ENCODE measurements around the gene SIGLEC11.

Gene SIGLEC11

DNA sequence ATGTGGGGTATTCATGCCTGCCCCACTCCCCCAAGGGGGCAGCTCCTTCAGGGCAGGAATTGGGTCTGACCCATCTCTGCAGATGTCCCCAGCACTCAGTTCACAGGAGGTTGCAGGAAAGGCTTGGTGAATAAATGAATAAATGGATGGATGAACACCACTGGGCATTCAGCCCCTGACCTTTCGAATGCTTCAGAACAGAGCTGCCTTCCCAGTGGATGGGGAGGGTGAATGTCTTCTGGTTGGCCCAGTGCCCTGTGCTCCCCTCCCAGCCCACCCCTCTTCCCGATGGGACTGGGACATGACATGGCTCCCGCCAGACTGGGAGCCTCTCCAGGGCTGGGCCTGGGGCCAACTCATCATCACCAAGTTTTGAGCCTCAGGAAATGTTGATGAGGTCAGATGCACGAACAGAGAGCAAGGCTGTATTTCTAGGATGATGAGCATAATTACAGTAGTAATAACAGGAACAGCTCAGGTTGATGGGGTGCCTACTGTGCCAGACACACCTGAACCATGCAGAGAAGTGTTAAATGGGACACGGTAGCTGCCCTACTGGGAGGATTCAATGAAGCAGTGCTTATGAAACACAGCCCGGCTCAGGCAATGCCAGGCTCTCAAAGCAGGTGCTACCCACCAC, 38.5 kb upstream of the SIGLEC11 start:
- H3K27ac ChIP-seq (ENCODE audit: low read length): no peak overlapping the region
- H3K4me3 ChIP-seq (ENCODE audit: low read length): no peak overlapping the region
- no peak overlapping the region for H3K9ac ChIP-seq (ENCODE audit: low read depth, low read length)
- H3K9me3 ChIP-seq (ENCODE audit: insufficient read depth, low read depth, low read length): no peaks in the 10 kb centered on the region
- H3K4me1 ChIP-seq (ENCODE audit: insufficient read depth, low read length): no peaks in the 10 kb centered on the region
- H3K27me3 ChIP-seq (ENCODE audit: insufficient read depth, low read length): no peaks in the 10 kb centered on the region
- H3K36me3 ChIP-seq (ENCODE audit: insufficient read depth, low read depth, low read length): peaks cover 26% of the 10 kb centered on the region

DNA sequence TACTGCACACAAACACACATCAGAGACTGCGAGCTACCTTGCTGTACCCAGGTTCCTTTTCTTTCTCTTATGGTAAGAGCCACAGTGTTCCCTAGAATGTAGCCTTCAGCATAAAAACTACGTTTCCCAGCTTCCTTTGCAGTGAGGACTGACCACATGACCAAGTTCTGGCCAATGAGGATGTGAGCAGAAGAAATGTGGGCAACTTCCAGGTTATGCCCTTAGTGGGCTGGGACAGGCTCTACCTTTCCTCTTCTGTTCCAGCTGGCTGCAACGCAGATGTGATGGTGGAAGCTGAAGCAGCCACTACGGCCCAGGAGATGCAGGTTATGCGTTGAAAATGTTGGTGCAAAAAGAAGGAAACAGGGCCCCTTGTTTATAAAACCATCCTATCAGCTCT, 36.7 kb upstream of the SIGLEC11 start:
- Histone ChIP-seq H3K27me3 (ENCODE audit: insufficient read depth, low read length) (no peaks in the 10 kb centered on the region), H3K9ac (ENCODE audit: low read depth, low read length) (no peak overlapping the region), H3K9me3 (ENCODE audit: insufficient read depth, low read depth, low read length) (no peaks in the 10 kb centered on the region), H3K36me3 (ENCODE audit: insufficient read depth, low read depth, low read length) (peaks cover 27% of the 10 kb centered on the region), H3K27ac (ENCODE audit: low read length) (no peak overlapping the region), H3K4me3 (ENCODE audit: low read length) (no peak overlapping the region), H3K4me1 (ENCODE audit: insufficient read depth, low read length) (no peaks in the 10 kb centered on the region)

DNA sequence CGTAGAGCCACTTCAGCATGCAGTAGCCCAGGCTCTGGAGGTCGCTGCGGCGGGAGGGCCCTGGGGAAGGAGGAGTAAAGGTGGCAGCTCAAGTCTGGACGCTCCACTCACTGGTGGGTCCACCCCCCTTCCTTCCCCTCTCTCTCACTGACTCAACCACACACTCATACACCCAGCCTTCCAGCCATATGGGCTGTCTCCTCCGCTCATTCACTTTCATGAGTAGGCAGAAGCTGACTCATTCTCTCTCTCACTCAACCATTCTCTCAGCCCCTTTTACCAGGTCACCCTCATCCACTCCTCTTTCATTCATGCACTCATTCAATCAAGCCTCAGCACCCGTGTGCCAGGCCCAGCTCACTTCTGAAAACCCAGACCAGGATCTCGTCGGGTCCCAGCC, 27.5 kb upstream of the SIGLEC11 start:
- Histone ChIP-seq H3K9ac (ENCODE audit: low read depth, low read length) (no peak overlapping the region), H3K36me3 (ENCODE audit: insufficient read depth, low read depth, low read length) (peaks cover 6% of the 10 kb centered on the region), H3K9me3 (ENCODE audit: insufficient read depth, low read depth, low read length) (no peaks in the 10 kb centered on the region), H3K4me1 (ENCODE audit: insufficient read depth, low read length) (no peaks in the 10 kb centered on the region), H3K27ac (ENCODE audit: low read length) (no peak overlapping the region), H3K27me3 (ENCODE audit: insufficient read depth, low read length) (no peaks in the 10 kb centered on the region), H3K4me3 (ENCODE audit: low read length) (no peak overlapping the region)

DNA sequence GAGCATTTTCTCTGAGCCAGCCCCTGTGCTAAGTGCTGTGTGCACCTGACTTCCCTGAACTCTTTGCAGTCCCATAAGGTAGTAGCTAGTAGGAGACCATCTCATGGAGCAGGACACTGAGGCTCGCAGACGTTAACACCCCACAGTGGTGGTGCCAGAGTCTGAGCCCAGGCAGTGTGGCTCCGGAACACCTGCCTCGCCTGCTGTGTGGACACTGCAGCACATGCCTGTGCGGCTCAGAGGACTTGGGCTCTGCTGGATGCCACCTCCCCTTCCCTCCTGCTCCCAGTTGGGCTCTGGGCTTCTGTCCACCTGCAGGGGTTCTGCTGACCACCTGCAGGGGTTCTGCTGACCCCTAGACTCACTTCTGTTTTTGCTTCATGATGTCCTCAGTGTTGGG, 27.0 kb upstream of the SIGLEC11 start:
- Histone ChIP-seq H3K4me1 (ENCODE audit: insufficient read depth, low read length) (no peaks in the 10 kb centered on the region), H3K9me3 (ENCODE audit: insufficient read depth, low read depth, low read length) (no peaks in the 10 kb centered on the region), H3K27me3 (ENCODE audit: insufficient read depth, low read length) (no peaks in the 10 kb centered on the region), H3K36me3 (ENCODE audit: insufficient read depth, low read depth, low read length) (peaks cover 6% of the 10 kb centered on the region), H3K4me3 (ENCODE audit: low read length) (no peak overlapping the region), H3K27ac (ENCODE audit: low read length) (no peak overlapping the region), H3K9ac (ENCODE audit: low read depth, low read length) (no peak overlapping the region)

DNA sequence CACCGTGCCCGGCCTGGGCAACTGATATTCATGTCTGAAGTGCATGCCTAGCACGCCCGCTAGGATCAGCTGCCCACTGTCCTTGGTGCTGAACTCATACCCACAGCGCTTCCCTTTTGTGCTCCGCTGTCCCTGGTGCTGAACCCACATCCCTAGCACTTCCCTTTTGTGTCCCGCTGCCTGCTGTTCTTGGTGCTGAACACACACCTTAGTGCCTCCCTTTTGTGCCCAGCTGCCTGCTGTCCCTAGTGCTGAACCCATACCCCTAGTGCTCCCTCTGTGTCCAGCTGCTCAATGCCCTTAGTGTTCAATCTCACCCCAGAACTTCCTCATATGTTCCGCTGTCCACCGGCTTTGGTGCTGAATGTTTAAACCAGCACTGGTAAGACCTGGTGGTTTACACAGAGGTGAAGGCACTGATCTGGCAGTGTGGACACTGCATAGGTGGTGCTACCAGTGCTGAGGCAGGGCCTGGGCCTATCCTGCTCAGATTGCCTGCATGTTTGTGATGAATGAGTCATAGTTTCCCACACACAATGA, 26.3 kb upstream of the SIGLEC11 start:
- no peaks in the 10 kb centered on the region for H3K27me3 ChIP-seq (ENCODE audit: insufficient read depth, low read length)
- no peak overlapping the region for H3K9ac ChIP-seq (ENCODE audit: low read depth, low read length)
- H3K9me3 ChIP-seq (ENCODE audit: insufficient read depth, low read depth, low read length): no peaks in the 10 kb centered on the region
- no peaks in the 10 kb centered on the region for H3K4me1 ChIP-seq (ENCODE audit: insufficient read depth, low read length)
- no peak overlapping the region for H3K27ac ChIP-seq (ENCODE audit: low read length)
- no peak overlapping the region for H3K4me3 ChIP-seq (ENCODE audit: low read length)
- H3K36me3 ChIP-seq (ENCODE audit: insufficient read depth, low read depth, low read length): peaks cover under 1% of the 10 kb centered on the region

DNA sequence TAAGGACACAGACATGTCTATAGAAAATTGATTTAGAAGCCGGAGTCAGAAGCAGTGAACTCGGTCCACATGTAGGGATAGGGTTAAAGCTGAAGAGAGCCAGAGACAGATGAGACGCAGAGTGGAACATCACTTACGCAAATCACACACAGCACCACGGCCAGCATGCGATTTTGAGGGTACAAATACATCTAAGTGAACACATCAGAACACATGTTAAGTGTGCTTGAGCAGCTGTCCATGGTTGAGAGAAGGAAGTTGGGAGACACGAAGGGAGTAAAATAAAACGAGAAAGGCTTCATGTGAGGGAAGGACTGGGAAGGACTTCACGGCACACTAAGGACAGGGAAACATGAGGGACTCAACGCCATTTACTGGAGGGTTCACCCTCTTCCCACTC, 25.4 kb upstream of the SIGLEC11 start:
- Histone ChIP-seq H3K36me3 (ENCODE audit: insufficient read depth, low read depth, low read length) (no peaks in the 10 kb centered on the region; the same call in 1 of the 2 replicates), H3K27me3 (ENCODE audit: insufficient read depth, low read length) (no peaks in the 10 kb centered on the region), H3K4me1 (ENCODE audit: insufficient read depth, low read length) (no peaks in the 10 kb centered on the region), H3K4me3 (ENCODE audit: low read length) (no peak overlapping the region), H3K9ac (ENCODE audit: low read depth, low read length) (no peak overlapping the region), H3K9me3 (ENCODE audit: insufficient read depth, low read depth, low read length) (no peaks in the 10 kb centered on the region), H3K27ac (ENCODE audit: low read length) (no peak overlapping the region)

DNA sequence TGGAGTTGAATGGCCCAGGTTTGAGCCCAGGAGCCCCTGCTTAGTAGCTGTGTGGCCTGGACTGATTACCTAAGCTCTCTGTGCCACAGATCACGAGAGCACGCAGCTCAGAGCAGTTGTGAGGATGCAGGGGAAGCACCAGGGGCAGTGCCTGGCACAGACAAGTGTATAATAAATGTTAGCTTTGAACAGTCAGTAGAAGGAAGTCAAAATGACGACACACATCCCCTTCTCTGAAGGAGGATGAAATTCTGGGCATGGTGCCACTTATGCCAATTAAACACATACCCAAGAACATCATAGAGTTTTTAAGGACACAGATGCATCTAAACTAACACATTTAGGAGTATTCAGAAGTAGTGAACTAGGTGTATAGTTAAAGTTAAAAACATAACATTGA, 24.9 kb upstream of the SIGLEC11 start:
- H3K9me3 ChIP-seq (ENCODE audit: insufficient read depth, low read depth, low read length): no peaks in the 10 kb centered on the region
- no peaks in the 10 kb centered on the region for H3K27me3 ChIP-seq (ENCODE audit: insufficient read depth, low read length)
- no peaks in the 10 kb centered on the region for H3K4me1 ChIP-seq (ENCODE audit: insufficient read depth, low read length)
- H3K4me3 ChIP-seq (ENCODE audit: low read length): no peak overlapping the region
- no peak overlapping the region for H3K27ac ChIP-seq (ENCODE audit: low read length)
- no peaks in the 10 kb centered on the region; the same call in 1 of the 2 replicates for H3K36me3 ChIP-seq (ENCODE audit: insufficient read depth, low read depth, low read length)
- no peak overlapping the region for H3K9ac ChIP-seq (ENCODE audit: low read depth, low read length)

DNA sequence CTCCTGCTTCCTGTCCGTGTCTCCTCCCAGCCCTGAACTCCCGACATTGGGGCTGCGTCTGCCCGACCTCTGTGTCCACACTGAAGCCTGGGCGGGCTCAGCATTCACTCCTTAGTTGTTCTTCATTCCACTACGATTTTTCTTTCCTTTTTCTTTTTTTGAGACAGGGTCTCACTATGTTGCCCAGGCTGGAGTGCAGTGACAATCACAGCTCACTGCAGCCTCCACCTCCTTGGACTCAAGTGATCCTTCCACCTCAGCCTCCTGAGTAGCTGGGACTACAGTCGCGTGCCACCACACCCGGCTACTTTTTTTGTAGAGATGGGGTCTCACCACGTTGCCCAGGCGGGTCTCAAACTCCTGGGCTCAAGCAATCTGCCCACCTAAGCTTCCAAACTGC, 23.5 kb upstream of the SIGLEC11 start:
- H3K27me3 ChIP-seq (ENCODE audit: insufficient read depth, low read length): no peaks in the 10 kb centered on the region
- H3K36me3 ChIP-seq (ENCODE audit: insufficient read depth, low read depth, low read length): no peaks in the 10 kb centered on the region; the same call in 1 of the 2 replicates
- no peaks in the 10 kb centered on the region for H3K4me1 ChIP-seq (ENCODE audit: insufficient read depth, low read length)
- H3K4me3 ChIP-seq (ENCODE audit: low read length): no peak overlapping the region
- H3K9ac ChIP-seq (ENCODE audit: low read depth, low read length): no peak overlapping the region
- no peak overlapping the region for H3K27ac ChIP-seq (ENCODE audit: low read length)
- H3K9me3 ChIP-seq (ENCODE audit: insufficient read depth, low read depth, low read length): no peaks in the 10 kb centered on the region

DNA sequence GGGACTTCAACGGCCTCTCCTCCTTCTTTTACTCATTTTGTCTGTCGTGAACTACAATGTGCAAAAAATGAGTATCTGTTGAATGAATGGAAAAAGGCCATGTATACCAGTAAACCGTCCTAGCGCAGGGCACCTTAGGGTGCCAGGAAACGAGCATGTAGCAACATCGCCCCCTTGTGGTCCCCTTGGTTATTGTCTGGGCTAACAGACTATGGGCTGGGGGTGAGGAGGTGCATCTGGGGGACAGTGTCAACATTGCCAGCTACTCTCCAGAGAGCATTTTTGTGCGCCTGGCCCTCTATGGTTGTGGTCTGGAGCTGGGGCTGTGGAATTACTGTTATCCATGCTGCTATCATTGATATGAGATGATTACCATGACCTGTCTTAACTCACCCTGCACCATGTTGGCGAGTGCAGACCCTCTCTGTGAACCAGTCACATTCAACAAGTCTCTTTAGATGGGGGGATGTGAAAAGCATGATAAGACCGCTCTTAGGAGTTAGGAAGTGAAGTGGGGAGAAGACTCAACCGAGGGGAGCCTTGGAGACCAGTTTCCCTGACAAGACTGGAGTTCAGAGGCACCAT, 22.8 kb upstream of the SIGLEC11 start:
- Histone ChIP-seq H3K36me3 (ENCODE audit: insufficient read depth, low read depth, low read length) (no peaks in the 10 kb centered on the region; the same call in 1 of the 2 replicates), H3K9me3 (ENCODE audit: insufficient read depth, low read depth, low read length) (no peaks in the 10 kb centered on the region), H3K27ac (ENCODE audit: low read length) (no peak overlapping the region), H3K4me3 (ENCODE audit: low read length) (no peak overlapping the region), H3K9ac (ENCODE audit: low read depth, low read length) (no peak overlapping the region), H3K27me3 (ENCODE audit: insufficient read depth, low read length) (no peaks in the 10 kb centered on the region), H3K4me1 (ENCODE audit: insufficient read depth, low read length) (no peaks in the 10 kb centered on the region)

DNA sequence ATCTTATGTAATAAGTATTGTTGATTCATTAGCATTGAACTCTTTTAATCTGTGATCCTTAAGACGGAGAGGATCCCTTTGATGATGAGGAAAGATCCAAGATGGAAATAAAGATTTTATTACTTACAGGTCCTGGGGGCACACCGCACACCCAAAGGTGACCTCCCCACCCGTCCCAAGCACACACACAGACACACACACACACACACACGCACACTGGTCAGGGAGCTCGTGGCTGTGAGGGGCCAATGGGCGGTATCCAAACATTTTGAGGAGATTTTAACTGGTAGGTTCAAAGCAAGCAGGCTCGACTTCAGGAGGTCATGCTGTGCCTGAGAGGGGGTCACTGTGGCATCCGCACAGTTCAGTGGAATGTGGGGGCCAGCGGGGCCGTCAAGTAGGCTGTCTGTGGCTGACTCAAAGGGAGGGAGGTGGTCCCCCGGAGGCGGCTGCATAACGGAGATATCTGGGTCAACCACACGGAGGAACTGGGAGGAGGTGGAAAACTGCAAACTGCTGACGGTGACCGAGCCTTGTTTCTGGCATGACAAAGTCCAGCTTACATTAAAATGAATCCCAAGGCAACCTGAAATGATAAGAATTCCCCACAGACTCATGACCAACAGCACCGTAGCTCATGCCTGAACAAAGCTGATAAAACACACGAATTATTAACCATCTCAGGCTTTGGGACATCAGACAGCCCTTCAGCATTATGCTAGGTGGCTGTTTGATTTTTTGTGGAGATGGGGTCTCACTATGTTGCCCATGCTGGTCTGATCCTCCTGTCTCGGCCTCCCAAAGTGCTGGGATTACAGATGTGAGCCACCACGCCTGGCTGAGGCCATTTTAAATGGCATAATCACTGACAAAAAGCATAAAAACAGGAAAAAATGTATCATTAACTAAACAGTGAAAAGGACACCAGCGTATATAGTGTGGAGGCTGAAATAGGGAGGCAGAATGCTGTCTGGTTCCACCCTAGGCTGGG, 20.9 kb upstream of the SIGLEC11 start:
- Histone ChIP-seq H3K4me1 (ENCODE audit: insufficient read depth, low read length) (no peaks in the 10 kb centered on the region), H3K27ac (ENCODE audit: low read length) (no peak overlapping the region), H3K9me3 (ENCODE audit: insufficient read depth, low read depth, low read length) (no peaks in the 10 kb centered on the region), H3K4me3 (ENCODE audit: low read length) (no peak overlapping the region), H3K36me3 (ENCODE audit: insufficient read depth, low read depth, low read length) (no peaks in the 10 kb centered on the region; the same call in 1 of the 2 replicates), H3K9ac (ENCODE audit: low read depth, low read length) (no peak overlapping the region; the same call in 1 of the 2 replicates), H3K27me3 (ENCODE audit: insufficient read depth, low read length) (no peaks in the 10 kb centered on the region)

DNA sequence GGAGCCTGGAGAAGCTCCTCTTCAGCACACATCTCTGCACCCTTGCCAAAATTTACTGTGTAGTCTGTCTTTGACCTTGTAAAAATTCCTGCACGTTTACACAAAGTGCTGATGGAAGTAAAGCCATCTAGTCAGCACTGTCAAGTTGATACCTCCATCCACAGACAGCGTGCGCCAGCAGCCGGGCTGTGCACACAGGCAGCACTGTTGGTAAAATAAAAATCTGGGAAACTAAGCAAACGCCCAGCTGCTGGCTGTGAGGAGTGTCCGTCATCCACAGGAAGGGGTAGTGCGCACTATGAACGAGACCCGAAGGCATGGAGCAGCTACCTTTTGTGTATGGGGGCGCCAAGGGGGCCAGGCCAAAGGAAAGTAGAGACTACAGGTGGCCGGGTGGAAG, 17.4 kb upstream of the SIGLEC11 start:
- no peak overlapping the region for H3K4me3 ChIP-seq (ENCODE audit: low read length)
- no peaks in the 10 kb centered on the region for H3K4me1 ChIP-seq (ENCODE audit: insufficient read depth, low read length)
- no peaks in the 10 kb centered on the region for H3K9me3 ChIP-seq (ENCODE audit: insufficient read depth, low read depth, low read length)
- H3K27me3 ChIP-seq (ENCODE audit: insufficient read depth, low read length): no peaks in the 10 kb centered on the region
- H3K9ac ChIP-seq (ENCODE audit: low read depth, low read length): no peak overlapping the region
- no peaks in the 10 kb centered on the region for H3K36me3 ChIP-seq (ENCODE audit: insufficient read depth, low read depth, low read length)
- no peak overlapping the region for H3K27ac ChIP-seq (ENCODE audit: low read length)

All from iPS-20b (cell line).